GM23338 (cell line): ENCODE measurements around the gene DYSF. TPM values are rescaled to one million over a fixed set of nuclear protein-coding genes. Genes with fewer than 3 reads are reported as not detected.

Experiments used
- ATAC-seq: fragments of 200-7000 bp; cut with Tn5 transposase; 3 replicates; pipeline ENCODE4 v1.9.1; 2020
- DNase-seq: peaks from one replicate; pipeline ENCODE4 v3.0.0-alpha.2; 2015; ENCODE audit warnings: low spot score
- H2AFZ ChIP-seq: fragments of 200-600 bp; sonication (generic); 2 replicates; pipeline ENCODE4 v1.8.0; 2016; ENCODE audit warnings: antibody characterized with exemption, mild to moderate bottlenecking, moderate library complexity
- H3F3A ChIP-seq: fragments of 200-600 bp; sonication (generic); replicated peaks from 2 replicates; pipeline ENCODE4 v1.8.0; 2017; ENCODE audit warnings: antibody characterized with exemption, mixed run types, low read depth
- H3K27ac ChIP-seq: fragments of 200-600 bp; sonication (generic); 2 replicates; pipeline ENCODE4 v1.6.1; 2016; ENCODE audit warnings: low read depth
- H3K27me3 ChIP-seq: fragments of 200-600 bp; sonication (generic); 2 replicates; pipeline ENCODE4 v1.8.0; 2016; ENCODE audit warnings: mild to moderate bottlenecking, mixed run types, moderate library complexity; ENCODE audit not compliant: insufficient read depth
- H3K36me3 ChIP-seq: fragments of 200-600 bp; sonication (generic); 2 replicates; pipeline ENCODE4 v1.8.0; 2016; ENCODE audit warnings: mild to moderate bottlenecking; ENCODE audit not compliant: insufficient read depth
- H3K4me1 ChIP-seq: fragments of 200-600 bp; sonication (generic); 2 replicates; pipeline ENCODE4 v1.8.0; 2016; ENCODE audit warnings: mild to moderate bottlenecking, moderate library complexity; ENCODE audit not compliant: insufficient read depth
- H3K4me2 ChIP-seq: fragments of 200-600 bp; sonication (generic); 2 replicates; pipeline ENCODE4 v1.7.1; 2017; ENCODE audit warnings: mixed run types
- H3K4me3 ChIP-seq: fragments of 200-600 bp; sonication (generic); 2 replicates; pipeline ENCODE4 v1.6.1; 2016; ENCODE audit warnings: mixed run types
- H3K79me2 ChIP-seq: fragments of 200-600 bp; sonication (generic); replicated peaks from 2 replicates; pipeline ENCODE4 v1.8.0; 2017; ENCODE audit warnings: mild to moderate bottlenecking; ENCODE audit not compliant: insufficient read depth
- H3K9me2 ChIP-seq: fragments of 200-600 bp; sonication (generic); 2 replicates; pipeline ENCODE4 v1.8.0; 2017; ENCODE audit not compliant: insufficient read depth
- H4K20me1 ChIP-seq: fragments of 200-600 bp; sonication (generic); replicated peaks from 2 replicates; pipeline ENCODE4 v1.8.0; 2017; ENCODE audit warnings: mild to moderate bottlenecking; ENCODE audit not compliant: insufficient read depth
- H3K27ac Mint-ChIP-seq: 2 replicates; pipeline ENCODE4 v1.8.0; 2020; ENCODE audit warnings: inconsistent platforms, mild to moderate bottlenecking, moderate library complexity, mixed read lengths
- H3K27me3 Mint-ChIP-seq: 3 replicates; pipeline ENCODE4 v1.8.0; 2022; ENCODE audit warnings: low read depth, mild to moderate bottlenecking, moderate library complexity, mixed read lengths, inconsistent platforms; ENCODE audit not compliant: insufficient read depth, poor library complexity
- H3K36me3 Mint-ChIP-seq: 3 replicates; pipeline ENCODE4 v1.8.0; 2021; ENCODE audit warnings: low read depth, mild to moderate bottlenecking, inconsistent platforms, moderate library complexity, mixed read lengths
- H3K4me1 Mint-ChIP-seq: 3 replicates; pipeline ENCODE4 v1.8.0; 2020; ENCODE audit warnings: mild to moderate bottlenecking, inconsistent platforms, mixed read lengths
- H3K4me3 Mint-ChIP-seq: 3 replicates; pipeline ENCODE4 v1.8.0; 2021; ENCODE audit warnings: moderate library complexity, mild to moderate bottlenecking, inconsistent platforms, mixed read lengths
- H3K9me3 Mint-ChIP-seq: 3 replicates; pipeline ENCODE4 v1.8.0; 2020; ENCODE audit warnings: moderate library complexity, mild to moderate bottlenecking, inconsistent platforms, mixed read lengths
- CREB1 ChIP-seq: fragments of 250-450 bp; sonication (Bioruptor Pico); IDR thresholded peaks from 2 replicates; pipeline ENCODE4 v1.5.0; 2020; ENCODE audit warnings: low read depth, mild to moderate bottlenecking, moderate library complexity
- CTCF ChIP-seq, 2 experiments: fragments of 200-600 bp in 1 of 2; sonication (generic) in 1 of 2; conservative IDR thresholded peaks; 2 replicates each; pipeline versions ENCODE4 v1.5.1 to v1.6.1; 2016 to 2017; ENCODE audit warnings: antibody characterized with exemption in 2 of 2, low read depth in 2 of 2, mild to moderate bottlenecking in 2 of 2, moderate library complexity in 1 of 2
- ETS1 ChIP-seq: IDR thresholded peaks from 2 replicates; pipeline ENCODE4 v1.6.1; 2016; ENCODE audit warnings: antibody characterized with exemption
- EZH2phosphoT487 ChIP-seq: fragments of 200-600 bp; sonication (generic); IDR thresholded peaks from one replicate; pipeline ENCODE4 v1.8.1; 2018; ENCODE audit warnings: antibody characterized with exemption; ENCODE audit not compliant: unreplicated experiment
- REST ChIP-seq: IDR thresholded peaks from one replicate; pipeline ENCODE4 v1.6.1; 2018; ENCODE audit warnings: antibody characterized with exemption; ENCODE audit not compliant: unreplicated experiment
- STAT1 ChIP-seq: IDR thresholded peaks from one replicate; pipeline ENCODE4 v1.6.1; 2016; ENCODE audit warnings: antibody characterized with exemption; ENCODE audit not compliant: unreplicated experiment
- ZNF114 ChIP-seq: fragments of 250-450 bp; sonication (Bioruptor Pico); IDR thresholded peaks from 2 replicates; pipeline ENCODE4 v1.5.0; 2020; ENCODE audit warnings: mild to moderate bottlenecking, moderate library complexity
- polyA plus RNA-seq: library from polyadenylated mRNA; unstranded; fragments of >200 nt; fragmentation: Nextera tagmentation; extraction: Ambion mirVana; gene quantifications from 2 replicates; pipeline ENCODE4 v1.2.1, GENCODE V29; 2016
- total RNA-seq: library from RNA; depleted of rRNA; stranded (reverse); fragments of >200 nt; shearing (Covaris generic); gene quantifications from 2 replicates; pipeline ENCODE4 v1.2.3, GENCODE V29; 2014

Gene DYSF
- total and polyA plus RNA-seq, 2 experiments from 2014 or later: 7.3 to 21.3 TPM

GRCh38 chr2:71545572-71546274 lies 92.4 kb downstream of the DYSF start:
- no peak overlapping the region for H3K4me3 Mint-ChIP-seq
- Histone ChIP-seq H3K4me1 (no peaks in the 10 kb centered on the region), H3K27me3 (no peaks in the 10 kb centered on the region), H4K20me1 (no peaks in the 10 kb centered on the region), H3F3A (no peaks in the 10 kb centered on the region), H3K36me3 (peaks cover 5% of the 10 kb centered on the region), H3K4me3 (no peak overlapping the region), H2AFZ (no peak overlapping the region), H3K4me2 (no peak overlapping the region), H3K27ac (no peak overlapping the region), H3K79me2 (no peaks in the 10 kb centered on the region), H3K9me2 (no peaks in the 10 kb centered on the region)
- H3K9me3 Mint-ChIP-seq: peaks cover 21% of the 10 kb centered on the region
- ATAC-seq (peak; percentile 92), DNase-seq (peak; percentile 87)
- H3K4me1 Mint-ChIP-seq: peaks cover 3% of the 10 kb centered on the region; the same call in 2 of the 3 replicates
- TF ChIP-seq ZNF114: no peak
- peak; percentile 83 to 95 for TF ChIP-seq CTCF (conservative IDR thresholded peaks at IDR 0.05; ENCODE audit: low read depth in 2 of 2)
- H3K27me3 Mint-ChIP-seq: peaks cover 13% of the 10 kb centered on the region
- H3K27ac Mint-ChIP-seq: no peak overlapping the region
- H3K36me3 Mint-ChIP-seq: peaks cover 31% of the 10 kb centered on the region

- peaks cover 21% of the 10 kb centered on the region for H3K9me3 Mint-ChIP-seq
- Histone ChIP-seq H2AFZ (no peak overlapping the region), H3K9me2 (no peaks in the 10 kb centered on the region), H3K27me3 (no peaks in the 10 kb centered on the region), H3K4me1 (no peaks in the 10 kb centered on the region), H3K36me3 (peaks cover 5% of the 10 kb centered on the region), H3K27ac (no peak overlapping the region), H4K20me1 (no peaks in the 10 kb centered on the region), H3F3A (no peaks in the 10 kb centered on the region), H3K4me2 (no peak overlapping the region), H3K79me2 (no peaks in the 10 kb centered on the region), H3K4me3 (no peak overlapping the region)
- no peak overlapping the region for H3K27ac Mint-ChIP-seq
- H3K4me3 Mint-ChIP-seq: no peak overlapping the region
- ATAC-seq: no peak
- H3K4me1 Mint-ChIP-seq: peaks cover 3% of the 10 kb centered on the region; the same call in 2 of the 3 replicates
- peaks cover 31% of the 10 kb centered on the region for H3K36me3 Mint-ChIP-seq
- no peak for DNase-seq
- TF ChIP-seq STAT1: no peak
- no peak for TF ChIP-seq EZH2phosphoT487
- no peak for TF ChIP-seq ZNF114
- TF ChIP-seq CREB1 (CRISPR knock-in tag): no peak
- TF ChIP-seq CTCF (conservative IDR thresholded peaks at IDR 0.05; ENCODE audit: low read depth in 2 of 2): no peak
- TF ChIP-seq REST: no peak
- TF ChIP-seq ETS1: no peak
- peaks cover 13% of the 10 kb centered on the region for H3K27me3 Mint-ChIP-seq
Observed at GRCh38 chr2:71546275-71546638, 92.9 kb downstream of the DYSF start.
